Measurements from ENCODE around the gene RASSF7.
"Not testable (repeated sequence)": the region's sequence is repeated elsewhere in the genome, so short reads cannot be mapped to it uniquely, and the experiment has no call there.

Gene RASSF7

DNA sequence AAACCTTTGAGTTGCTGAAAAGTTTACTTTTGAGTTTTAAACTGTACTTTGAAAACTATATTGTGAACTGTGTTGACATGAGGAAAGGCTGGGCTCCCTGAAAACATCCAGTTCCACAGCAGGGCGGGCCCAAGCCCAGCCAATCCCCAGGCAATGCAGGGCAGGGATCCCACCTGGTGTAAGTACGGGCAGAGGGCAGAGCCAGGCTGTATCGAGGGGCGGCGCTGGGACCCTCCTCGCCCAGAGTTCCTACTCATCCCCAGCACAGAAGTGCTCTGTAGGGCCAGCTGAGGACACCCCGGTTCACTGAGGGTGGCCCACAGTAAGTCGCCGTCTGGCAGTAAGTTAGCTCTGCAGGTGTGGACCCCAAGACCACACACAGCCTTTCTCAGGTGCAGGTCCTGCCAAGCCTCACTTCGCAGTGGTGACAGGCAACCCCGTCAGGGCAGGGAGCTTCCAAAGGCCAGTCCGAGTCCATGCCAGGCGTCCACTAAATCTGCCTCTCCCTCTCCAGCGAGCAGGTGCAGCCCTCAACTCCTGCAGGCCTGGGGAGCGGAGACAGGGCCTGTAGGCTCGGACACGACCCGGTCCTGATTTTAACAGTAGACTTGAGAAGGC is 6.3 kb downstream of the RASSF7 start:
- DNase-seq (ENCODE audit: low read depth in 2 of 2), result no peak

DNA sequence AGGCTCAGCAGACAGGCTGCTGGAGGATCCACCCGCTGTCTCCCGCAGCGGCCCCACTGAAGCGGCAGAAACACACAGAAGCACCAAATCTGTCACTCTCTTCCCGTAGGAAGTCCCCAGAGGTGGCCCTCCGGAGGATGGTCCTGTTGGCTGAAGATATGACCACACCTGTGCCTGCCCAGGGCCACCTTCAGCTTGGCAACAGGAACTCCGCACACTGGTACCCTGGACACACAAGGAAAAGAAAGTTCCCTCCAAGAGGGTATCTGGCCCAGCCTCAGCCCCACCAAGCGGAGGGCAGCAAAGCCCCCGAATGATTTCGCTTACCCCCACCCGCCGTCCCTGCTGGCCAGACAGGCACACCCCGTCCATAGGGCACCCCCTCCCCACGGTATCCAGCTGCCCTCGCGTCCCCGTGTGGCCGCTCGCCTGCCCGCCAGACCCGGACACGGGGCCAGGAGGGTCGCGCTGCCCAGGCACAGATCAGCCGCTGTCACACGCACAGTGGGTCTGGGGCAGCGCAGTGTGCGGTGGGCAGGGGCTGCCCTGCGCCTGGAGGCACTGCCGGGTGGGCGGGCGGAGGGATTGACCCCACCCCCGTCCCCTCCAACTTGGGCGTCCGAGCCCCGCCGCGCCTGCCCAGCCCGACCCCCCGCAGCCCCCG is 7.0 kb downstream of the RASSF7 start:
- DNase-seq (ENCODE audit: low read depth in 2 of 2), result no peak

DNA sequence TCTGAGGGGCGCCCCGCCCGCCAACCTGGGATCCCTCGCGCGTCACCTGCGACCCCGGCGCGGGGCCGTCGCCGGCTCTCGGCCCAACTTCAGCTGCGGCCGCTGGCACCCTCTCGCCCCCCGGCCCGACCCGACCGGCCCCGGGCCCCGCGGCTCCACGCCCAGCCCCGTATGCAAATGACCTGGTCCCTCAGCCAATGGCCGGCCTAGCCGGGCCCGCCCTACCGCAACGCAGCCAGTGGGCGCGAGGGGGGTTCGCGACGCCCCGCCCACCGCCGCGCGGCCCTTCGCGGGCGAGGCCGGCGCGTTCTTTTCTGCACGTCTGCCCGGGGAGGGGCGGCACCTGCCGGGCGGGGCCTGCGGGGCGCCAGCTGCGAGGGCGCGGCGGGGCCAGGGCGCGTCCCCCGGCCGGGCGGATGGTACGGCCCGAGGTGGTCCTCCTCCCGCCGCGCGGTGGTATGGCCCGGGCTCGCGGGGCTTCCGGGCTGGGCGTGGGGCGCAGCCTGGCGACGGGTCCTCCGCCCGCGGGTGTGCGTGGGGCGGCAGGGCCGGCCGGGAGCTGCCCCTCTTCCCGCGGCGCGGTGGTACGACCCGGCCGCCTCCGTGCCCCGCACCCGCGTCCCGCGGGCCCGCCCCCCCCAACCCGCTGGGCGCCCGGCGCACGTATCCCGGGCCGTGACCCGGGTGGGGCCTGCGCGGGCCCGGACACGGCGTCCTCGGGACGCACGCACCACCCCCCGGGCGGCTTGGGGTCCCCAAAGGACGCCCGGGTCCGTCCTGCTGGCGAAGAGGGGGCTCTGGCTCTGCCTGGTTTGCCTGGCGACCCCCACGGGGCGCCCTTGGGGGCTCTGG is 7.8 kb downstream of the RASSF7 start:
- DNase-seq (ENCODE audit: low read depth in 2 of 2), result peak; percentile 77 to 81

DNA sequence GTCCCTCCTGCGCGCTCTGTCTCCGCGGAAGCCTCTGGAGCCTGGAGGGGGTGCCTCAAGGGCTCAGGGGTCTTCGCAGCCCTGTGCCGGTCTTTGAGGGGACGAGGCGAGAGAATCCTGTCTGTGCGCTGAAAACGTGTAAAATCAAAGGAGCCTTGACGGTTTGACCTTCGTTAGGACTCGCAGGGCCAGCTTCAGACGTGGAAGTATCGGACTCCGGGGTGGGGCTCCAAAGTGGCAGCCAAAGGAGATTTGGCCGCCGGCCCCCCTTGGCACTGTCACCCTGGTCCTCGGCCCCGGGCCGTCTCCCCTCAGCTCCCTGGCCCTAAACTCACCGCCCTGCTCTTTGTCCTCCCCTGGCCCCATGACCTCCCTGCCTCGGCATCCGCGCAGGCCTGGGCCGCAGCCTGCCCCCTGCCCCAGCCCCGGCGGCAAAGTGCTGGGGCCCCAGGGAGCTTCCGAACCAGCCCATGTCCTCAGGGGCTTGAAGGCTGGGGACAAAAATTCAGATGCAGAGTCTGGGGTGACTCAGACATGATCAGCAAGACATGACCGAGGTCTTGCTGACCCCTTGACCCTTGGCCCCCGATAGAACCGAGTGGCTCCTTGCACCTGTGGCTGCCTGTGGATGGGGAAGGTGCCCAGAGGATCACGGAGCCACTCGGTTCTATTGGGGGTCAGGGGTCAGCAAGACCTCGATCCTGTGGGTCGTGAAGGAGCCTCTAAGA is 8.6 kb downstream of the RASSF7 start:
- no peak for DNase-seq (ENCODE audit: low read depth in 2 of 2)

DNA sequence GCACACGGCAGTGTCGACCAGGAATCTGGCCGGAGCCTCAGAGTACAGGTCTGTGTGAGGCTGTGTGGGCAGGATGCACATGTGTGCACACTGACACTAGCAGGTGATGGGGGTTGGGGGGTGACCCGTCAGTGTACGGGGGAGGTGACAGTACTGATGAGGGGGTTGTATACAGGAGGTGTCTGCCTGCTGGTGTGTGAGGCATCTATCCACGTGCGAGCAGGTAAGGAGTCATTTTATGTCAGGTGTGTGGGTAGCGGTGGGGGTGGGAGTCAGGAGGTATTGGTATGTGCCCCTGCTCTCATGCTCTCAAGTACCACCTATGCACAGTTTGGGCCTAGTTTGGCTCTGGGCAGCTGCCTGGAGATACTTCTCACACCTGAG is 11.0 kb downstream of the RASSF7 start:
- no peak for DNase-seq (ENCODE audit: low read depth in 2 of 2)

DNA sequence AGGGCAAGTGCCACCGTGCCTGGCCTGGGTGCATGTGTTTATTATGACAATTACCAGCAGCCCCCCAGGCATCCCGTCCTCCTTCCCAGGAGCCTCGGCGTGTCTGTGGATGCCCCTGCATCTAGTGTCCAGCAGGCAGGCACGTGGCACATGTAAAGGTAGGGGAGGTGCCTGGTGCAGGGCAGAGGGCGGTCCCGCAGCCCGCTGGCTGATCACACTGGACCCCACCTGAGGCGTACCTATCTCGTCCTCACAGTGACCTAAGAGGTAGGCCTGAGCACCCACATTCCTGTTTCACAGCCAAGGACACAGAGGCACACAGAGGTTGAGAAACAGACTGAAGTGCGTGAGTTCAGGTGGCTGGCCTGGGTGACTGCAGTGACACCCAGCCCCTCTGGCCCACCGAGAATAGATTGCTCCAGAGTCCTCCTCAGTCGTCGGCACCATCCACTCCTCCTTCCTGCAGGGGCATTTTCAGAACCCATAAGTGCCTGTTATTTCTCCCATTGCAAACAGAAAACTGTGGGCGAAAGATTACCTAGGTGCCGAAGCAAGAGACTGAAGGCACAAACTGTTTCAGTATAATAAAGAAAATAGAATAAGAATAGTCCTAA is 12.5 kb downstream of the RASSF7 start:
- DNase-seq (ENCODE audit: low read depth in 2 of 2), result no peak

DNA sequence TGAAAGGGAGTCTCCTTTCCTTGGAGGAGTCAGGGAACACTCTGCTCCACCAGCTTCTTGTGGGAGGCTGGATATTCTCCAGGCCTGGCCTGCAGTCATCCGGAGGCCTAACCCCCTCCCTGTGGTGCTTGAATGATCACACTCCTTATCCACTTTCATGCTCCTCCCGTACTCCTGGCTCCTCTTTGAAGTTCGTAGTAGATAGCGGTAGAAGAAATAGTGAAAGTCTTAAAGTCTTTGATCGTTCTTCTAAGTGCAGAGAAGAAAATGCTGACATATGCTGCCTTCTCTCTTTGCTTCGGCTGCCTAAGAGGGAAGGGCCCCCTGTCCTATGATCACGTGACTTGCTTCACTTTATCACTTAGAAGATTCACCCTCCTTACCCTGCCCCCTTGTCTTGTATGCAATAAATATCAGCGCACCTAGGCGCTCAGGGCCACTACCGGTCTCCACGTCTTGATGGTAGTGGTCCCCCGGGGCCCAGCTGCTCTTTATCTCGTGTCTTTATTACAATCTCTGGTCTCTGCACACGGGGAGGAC is 13.3 kb downstream of the RASSF7 start:
- not testable (repeated sequence) for DNase-seq (ENCODE audit: low read depth in 2 of 2)

DNA sequence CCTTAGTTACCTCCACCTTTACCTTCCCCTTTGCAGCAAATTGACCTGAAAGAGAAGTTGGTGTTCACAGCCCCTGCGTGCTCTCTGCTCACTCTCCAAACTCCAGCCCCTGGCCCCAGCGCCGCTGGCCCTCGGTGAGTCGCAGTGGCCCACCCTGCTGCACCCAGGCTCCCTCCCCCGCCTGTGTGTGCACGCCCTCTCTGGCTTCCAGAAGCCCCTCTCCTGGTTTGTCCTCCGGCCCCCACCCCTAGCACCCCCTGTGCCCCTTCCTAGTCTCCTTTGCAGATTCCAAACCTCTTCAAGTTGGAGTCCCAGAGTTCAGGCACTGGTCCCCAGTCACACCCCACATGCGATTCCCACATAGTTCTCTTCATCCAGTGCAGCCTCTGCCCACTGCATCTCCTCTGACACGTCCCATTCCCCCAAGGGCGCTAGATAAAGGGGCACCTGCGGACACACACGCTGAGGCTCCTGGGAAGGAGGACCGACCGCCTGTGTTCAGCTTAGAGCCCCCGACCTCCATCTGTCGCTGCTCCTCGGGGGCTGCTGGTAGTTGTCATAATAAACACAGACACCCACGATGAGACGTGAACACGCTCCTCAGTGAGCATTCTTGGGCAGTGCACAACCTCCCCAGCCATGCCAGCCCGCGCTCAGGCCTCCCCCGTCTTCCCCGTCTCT is 14.0 kb downstream of the RASSF7 start:
- no peak for DNase-seq (ENCODE audit: low read depth in 2 of 2)

DNA sequence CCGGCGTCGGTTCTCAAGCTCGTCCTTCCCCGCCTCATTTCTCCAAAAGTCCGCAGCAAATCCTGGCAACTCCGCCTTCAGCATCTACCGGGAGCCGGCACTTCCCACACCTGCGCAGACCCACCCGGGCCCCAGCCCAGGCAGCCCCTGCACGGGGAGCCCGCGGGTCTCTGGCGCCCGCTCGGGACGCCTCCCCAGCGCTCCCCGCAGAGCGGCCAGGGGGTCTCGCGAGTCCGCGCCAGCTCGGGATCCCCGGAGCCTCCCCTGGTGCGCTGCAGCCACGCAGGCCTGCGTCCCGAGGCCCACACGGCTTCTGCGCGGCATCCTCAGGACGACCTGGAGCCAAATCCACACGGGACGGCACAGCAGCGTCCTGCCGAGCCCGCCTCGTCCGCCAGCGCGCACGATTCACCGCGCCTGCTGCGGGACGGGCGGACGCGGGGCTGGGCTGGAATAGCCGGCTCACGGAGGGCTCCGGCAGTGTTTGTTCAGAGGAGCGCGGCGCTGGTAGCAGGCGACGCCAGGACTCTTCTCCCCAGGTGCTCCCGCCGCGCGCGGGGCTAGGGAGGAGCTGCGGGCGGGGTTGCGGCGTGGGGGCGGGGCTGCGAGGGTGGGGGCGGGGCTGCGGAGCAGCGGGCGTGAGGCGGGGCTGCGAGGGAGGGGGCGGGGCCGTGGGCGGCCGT is 14.7 kb downstream of the RASSF7 start:
- DNase-seq (ENCODE audit: low read depth in 2 of 2), result no peak

DNA sequence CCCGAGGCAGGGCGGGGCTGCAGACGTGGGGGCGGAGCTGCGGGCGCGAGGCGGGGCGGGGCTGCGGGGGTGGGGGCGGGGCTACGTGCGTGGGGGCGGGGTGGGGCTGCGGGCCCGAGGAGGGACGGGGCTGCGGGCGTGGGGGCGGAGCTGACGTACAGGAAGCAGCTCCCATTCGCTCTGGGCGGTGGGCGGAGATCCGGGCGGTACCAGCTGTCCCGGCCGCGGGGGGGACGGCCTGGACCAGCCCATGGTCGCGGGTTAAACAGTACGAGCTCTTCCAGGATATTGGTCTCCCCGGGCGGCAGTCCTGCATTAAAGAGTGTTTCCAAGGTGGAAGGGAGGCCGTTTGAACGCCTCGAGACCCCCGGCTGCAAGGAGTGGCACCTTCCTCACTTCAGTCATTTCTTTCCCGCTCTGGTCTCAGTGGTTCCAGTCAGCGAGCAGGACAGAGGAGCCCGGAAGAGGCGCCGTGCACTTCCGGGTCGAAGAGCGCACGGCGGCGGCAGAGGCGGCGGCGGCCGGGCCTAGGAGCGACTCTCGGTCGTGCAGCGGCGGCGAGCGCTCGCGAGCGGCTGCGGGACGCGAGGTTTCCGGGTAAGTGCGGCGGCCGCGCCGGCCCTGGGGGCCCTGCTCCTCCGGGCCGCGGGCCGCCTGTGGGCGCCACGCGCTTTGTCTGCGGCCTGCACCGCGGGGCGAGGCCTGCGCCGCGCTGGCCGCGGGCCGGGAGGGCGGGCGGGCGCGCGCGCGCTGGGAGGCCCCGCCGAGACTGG is 15.4 kb downstream of the RASSF7 start, which contains the start of gene PHRF1:
Gene PHRF1, plus strand, starts transcription at position 475 of the 773 bp plus-strand sequence. CDS start 5,043 bp downstream, outside the sequence.
- DNase-seq (ENCODE audit: low read depth in 2 of 2), result peak; percentile 92 to 93

GRCh38 chr11:576811-577610 is 16.2 kb downstream of the RASSF7 start:
- no peak for DNase-seq (ENCODE audit: low read depth in 2 of 2)

DNA sequence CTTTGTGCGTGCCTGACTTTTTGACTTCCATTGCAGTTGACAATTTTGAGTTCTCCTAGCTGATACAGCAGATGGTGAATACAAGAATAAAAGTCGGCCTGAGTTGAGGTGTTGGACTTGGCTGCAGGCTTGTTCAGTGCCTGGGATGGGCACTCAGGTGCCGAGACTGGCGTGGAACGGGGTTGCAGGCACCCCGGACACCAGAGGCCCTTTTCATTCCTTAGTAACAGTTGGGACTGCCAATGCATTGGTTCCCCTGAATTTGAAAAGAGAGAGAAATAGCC is 16.8 kb downstream of the RASSF7 start:
- no peak for DNase-seq (ENCODE audit: low read depth in 2 of 2)

DNA sequence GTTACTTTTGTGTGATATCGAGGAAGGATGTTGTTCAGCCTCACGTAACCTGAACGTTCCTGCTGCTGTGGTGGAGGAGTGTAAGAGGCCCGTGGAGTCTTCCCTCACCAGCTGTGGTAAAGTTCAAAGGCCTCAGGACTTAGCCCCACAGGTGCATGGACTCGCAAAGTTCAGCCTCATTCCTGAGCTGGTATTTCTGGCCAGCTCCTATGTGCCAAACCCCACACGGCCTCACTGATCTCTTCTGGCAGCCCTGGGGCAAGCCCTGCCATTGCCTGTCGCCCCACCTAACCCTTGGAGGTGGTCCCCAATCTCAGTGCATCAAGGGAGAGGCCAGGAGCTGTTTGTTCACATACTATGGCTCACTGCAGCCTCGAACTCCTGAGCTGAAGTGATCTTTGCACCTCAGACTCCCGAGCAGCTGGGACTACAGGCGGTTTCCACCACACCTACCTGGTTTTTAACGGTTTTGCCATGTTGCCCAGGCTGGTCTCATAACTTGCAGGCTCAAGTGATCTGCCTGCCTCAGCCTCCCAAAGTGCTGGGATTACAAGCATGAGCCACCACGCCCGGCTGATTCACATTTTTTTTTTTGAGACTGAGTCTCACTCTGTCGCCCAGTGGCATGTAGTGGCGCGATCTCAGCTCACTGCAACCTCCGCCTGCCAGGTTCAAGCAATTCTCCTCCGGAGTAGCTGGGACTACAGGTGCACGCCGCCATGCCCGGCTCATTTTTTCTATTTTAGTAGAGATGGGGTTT is 17.7 kb downstream of the RASSF7 start:
- DNase-seq (ENCODE audit: low read depth in 2 of 2), result no peak

- no peak for DNase-seq (ENCODE audit: low read depth in 2 of 2)
Measured at GRCh38 chr11:579830-580601, 19.2 kb downstream of the RASSF7 start.

GRCh38 chr11:581342-581741 is 20.6 kb downstream of the RASSF7 start:
- DNase-seq (ENCODE audit: low read depth in 2 of 2), result no peak

DNA sequence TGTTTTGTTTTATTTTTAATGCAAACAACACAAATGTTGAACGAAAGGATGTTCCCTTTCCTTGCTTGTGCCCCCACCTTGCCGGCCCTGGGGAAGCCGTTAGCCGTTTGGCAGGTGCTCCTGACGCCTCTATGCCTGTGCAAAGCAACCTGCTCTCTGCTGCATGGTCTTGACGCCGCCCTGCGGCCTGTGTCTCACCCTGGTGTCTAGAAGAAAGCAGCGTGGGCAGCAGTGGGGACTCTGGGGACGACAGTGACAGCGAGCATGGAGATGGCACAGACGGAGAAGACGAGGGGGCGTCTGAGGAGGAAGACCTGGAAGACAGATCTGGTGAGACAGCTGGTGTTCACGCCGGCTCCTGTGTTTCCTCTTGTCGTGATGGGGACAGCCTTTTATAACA is 21.0 kb downstream of the RASSF7 start:
- no peak for DNase-seq (ENCODE audit: low read depth in 2 of 2)

- no peak for DNase-seq (ENCODE audit: low read depth in 2 of 2)
Measured at GRCh38 chr11:584287-584686, 23.5 kb downstream of the RASSF7 start.

All from stimulated activated CD8-positive, alpha-beta memory T cell treated with anti-CD3 and anti-CD28 coated beads, Interleukin-15, amount 100 ng/mL, for 4 hours (primary cell).